ENCODE results near the gene TMEM108.

DNA sequence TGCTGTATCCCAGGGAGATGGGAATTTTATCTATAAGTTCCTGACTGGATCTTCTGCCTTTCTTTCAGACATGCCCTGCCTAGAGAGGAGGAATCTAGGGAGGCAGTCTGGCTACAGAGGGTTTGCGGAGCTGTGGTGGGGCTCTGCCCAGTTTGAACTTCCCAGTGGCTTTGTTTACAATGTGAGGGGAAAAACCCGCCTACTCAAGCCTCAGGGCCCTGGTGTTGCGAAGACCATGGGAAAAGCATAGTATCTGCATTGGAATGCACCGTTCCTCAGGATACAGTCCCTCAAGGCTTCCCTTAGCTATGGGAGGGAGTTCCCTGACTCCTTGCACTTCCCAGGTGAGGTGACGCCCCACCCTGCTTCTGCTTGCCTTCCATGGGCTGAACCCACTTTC lies 168.7 kb downstream of the TMEM108 start:
- TF ChIP-seq, protein P1, sequence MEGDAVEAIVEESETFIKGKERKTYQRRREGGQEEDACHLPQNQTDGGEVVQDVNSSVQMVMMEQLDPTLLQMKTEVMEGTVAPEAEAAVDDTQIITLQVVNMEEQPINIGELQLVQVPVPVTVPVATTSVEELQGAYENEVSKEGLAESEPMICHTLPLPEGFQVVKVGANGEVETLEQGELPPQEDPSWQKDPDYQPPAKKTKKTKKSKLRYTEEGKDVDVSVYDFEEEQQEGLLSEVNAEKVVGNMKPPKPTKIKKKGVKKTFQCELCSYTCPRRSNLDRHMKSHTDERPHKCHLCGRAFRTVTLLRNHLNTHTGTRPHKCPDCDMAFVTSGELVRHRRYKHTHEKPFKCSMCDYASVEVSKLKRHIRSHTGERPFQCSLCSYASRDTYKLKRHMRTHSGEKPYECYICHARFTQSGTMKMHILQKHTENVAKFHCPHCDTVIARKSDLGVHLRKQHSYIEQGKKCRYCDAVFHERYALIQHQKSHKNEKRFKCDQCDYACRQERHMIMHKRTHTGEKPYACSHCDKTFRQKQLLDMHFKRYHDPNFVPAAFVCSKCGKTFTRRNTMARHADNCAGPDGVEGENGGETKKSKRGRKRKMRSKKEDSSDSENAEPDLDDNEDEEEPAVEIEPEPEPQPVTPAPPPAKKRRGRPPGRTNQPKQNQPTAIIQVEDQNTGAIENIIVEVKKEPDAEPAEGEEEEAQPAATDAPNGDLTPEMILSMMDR (optimal IDR thresholded peaks at IDR 0.05 in 1 of 3, IDR thresholded peaks at IDR 0.05 in 1 of 3, conservative IDR thresholded peaks at IDR 0.05 in 1 of 3; ENCODE audit: extremely low read depth in 1 of 3, insufficient read depth in 2 of 3, low read length in 3 of 3) = no peak
- TF ChIP-seq EZH2 (IDR thresholded peaks at IDR 0.05; ENCODE audit: low read length) = no peak

All from keratinocyte (primary cell).